GM18511 (cell line): Measurements from ENCODE around the gene RAET1E.
A peak's percentile ranks its signal among the peaks of the same experiment; 100 is the strongest.
"Not testable (repeated sequence)": the region's sequence is repeated elsewhere in the genome, so short reads cannot be mapped to it uniquely, and the experiment has no call there.

ENCODE experiments used
- ATAC-seq: cut with Tn5 transposase; IDR thresholded peaks from one replicate; pipeline ENCODE4 v1.9.1; 2021; ENCODE audit warnings: mild to moderate bottlenecking, moderate library complexity; ENCODE audit not compliant: unreplicated experiment

RAET1E gene

GRCh38 chr6:149891864-149892263, 6.0 kb downstream of the RAET1E start:
- not testable (repeated sequence) for ATAC-seq

GRCh38 chr6:149891259-149891658, 6.7 kb downstream of the RAET1E start:
- no peak for ATAC-seq

- no peak for ATAC-seq
Observed at GRCh38 chr6:149890629-149891045, 7.3 kb downstream of the RAET1E start.

GRCh38 chr6:149889326-149889725, 8.6 kb downstream of the RAET1E start:
- no peak for ATAC-seq

- no peak for ATAC-seq
Observed at GRCh38 chr6:149888659-149889058, 9.3 kb downstream of the RAET1E start.

- no peak for ATAC-seq
Observed at GRCh38 chr6:149888093-149888492, 9.8 kb downstream of the RAET1E start.

GRCh38 chr6:149887343-149887742, 10.6 kb downstream of the RAET1E start:
- ATAC-seq, result no peak

GRCh38 chr6:149885888-149886287, 12.0 kb downstream of the RAET1E start:
- ATAC-seq, result no peak

GRCh38 chr6:149884617-149885016, 13.3 kb downstream of the RAET1E start:
- no peak for ATAC-seq

- ATAC-seq, result no peak
Observed at GRCh38 chr6:149884215-149884614, 13.7 kb downstream of the RAET1E start.

- no peak for ATAC-seq
Observed at GRCh38 chr6:149881860-149882259, 16.1 kb downstream of the RAET1E start.

GRCh38 chr6:149881066-149881766, 16.7 kb downstream of the RAET1E start:
- no peak for ATAC-seq

GRCh38 chr6:149877659-149878058, 20.3 kb downstream of the RAET1E start:
- ATAC-seq, result no peak

GRCh38 chr6:149876241-149876933, 21.5 kb downstream of the RAET1E start:
- no peak for ATAC-seq

GRCh38 chr6:149872233-149872632, 25.7 kb downstream of the RAET1E start:
- no peak for ATAC-seq

- no peak for ATAC-seq
Observed at GRCh38 chr6:149871182-149871581, 26.7 kb downstream of the RAET1E start.

- no peak for ATAC-seq
Observed at GRCh38 chr6:149869275-149869892, 28.5 kb downstream of the RAET1E start.

- no peak for ATAC-seq
Observed at GRCh38 chr6:149867876-149868640, 29.9 kb downstream of the RAET1E start.

GRCh38 chr6:149864578-149865535, 33.1 kb downstream of the RAET1E start:
- ATAC-seq, result peak; percentile 43
